IMR-90 (cell line): ENCODE measurements around the gene KAT6B. TPM values are rescaled to one million over a fixed set of nuclear protein-coding genes. Genes with fewer than 3 reads are reported as not detected.

Experiments
- ATAC-seq: fragments of 200-7000 bp; cut with Tn5 transposase; 2 replicates; pipeline ENCODE4 v1.9.1; 2020; ENCODE audit warnings: low read depth, mild to moderate bottlenecking, moderate library complexity
- BruUV-seq: library from RNA; stranded (reverse); fragments of 400-500 nt; replicated peaks from 2 replicates; lab custom pipeline; 2021; lab: Mats Ljungman, UMichigan
- CTCF ChIA-PET: fragments of 300-600 bp; formaldehyde crosslinking; extraction: SDS; loops from one replicate; lab custom pipeline; 2021; ENCODE audit warnings: antibody characterized with exemption; lab: Yijun Ruan, JAX
- POLR2A ChIA-PET: fragments of 300-600 bp; sonication (Branson Sonifier 250); formaldehyde crosslinking; loops from one replicate; lab custom pipeline; 2022; ENCODE audit warnings: antibody characterized with exemption; ENCODE audit not compliant: unreplicated experiment; lab: Charles Lee
- DNase-seq: peaks from one replicate; pipeline ENCODE4 v3.0.0; 2013
- H2AFZ ChIP-seq: replicated peaks from 2 replicates; pipeline ENCODE3; 2013; ENCODE audit warnings: low read length, mild to moderate bottlenecking; ENCODE audit not compliant: poor library complexity
- H2AK5ac ChIP-seq: 2 replicates; pipeline ENCODE4 v1.6.1; 2013; ENCODE audit warnings: low read depth, low read length, inconsistent platforms
- H2AK9ac ChIP-seq: replicated peaks from 2 replicates; pipeline ENCODE3; 2013; ENCODE audit warnings: mild to moderate bottlenecking, low read depth, low read length, moderate library complexity; ENCODE audit not compliant: poor library complexity
- H2BK120ac ChIP-seq: 2 replicates; pipeline ENCODE4 v1.6.1; 2013; ENCODE audit warnings: low read depth, low read length, inconsistent platforms
- H2BK15ac ChIP-seq: 3 replicates; pipeline ENCODE4 v1.6.1; 2013; ENCODE audit warnings: low read depth, low read length, inconsistent platforms
- H2BK20ac ChIP-seq: 2 replicates; pipeline ENCODE4 v1.6.1; 2013; ENCODE audit warnings: low read depth, mild to moderate bottlenecking, inconsistent platforms, low read length, moderate library complexity
- H2BK5ac ChIP-seq: 2 replicates; pipeline ENCODE4 v1.6.1; 2013; ENCODE audit warnings: mild to moderate bottlenecking, low read depth, low read length, inconsistent platforms; ENCODE audit not compliant: poor library complexity, severe bottlenecking
- H3K14ac ChIP-seq: replicated peaks from 2 replicates; pipeline ENCODE4 v1.6.1; 2013; ENCODE audit warnings: low read depth, low read length, inconsistent platforms
- H3K18ac ChIP-seq: 2 replicates; pipeline ENCODE4 v1.6.1; 2013; ENCODE audit warnings: low read depth, low read length, control low read depth
- H3K23ac ChIP-seq: 2 replicates; pipeline ENCODE4 v1.6.1; 2013; ENCODE audit warnings: low read depth, low read length, inconsistent platforms
- H3K27ac ChIP-seq: 2 replicates; pipeline ENCODE4 v1.5.1; 2013; ENCODE audit warnings: mild to moderate bottlenecking, control low read depth, low read length; ENCODE audit not compliant: insufficient read depth
- H3K27me3 ChIP-seq: 2 replicates; pipeline ENCODE4 v1.6.1; 2013; ENCODE audit warnings: low read length; ENCODE audit not compliant: control insufficient read depth, insufficient read depth
- H3K36me3 ChIP-seq: 2 replicates; pipeline ENCODE4 v1.6.1; 2013; ENCODE audit warnings: low read length, mixed read lengths; ENCODE audit not compliant: control insufficient read depth, insufficient read depth
- H3K4ac ChIP-seq: 2 replicates; pipeline ENCODE4 v1.6.1; 2013; ENCODE audit warnings: low read depth, low read length, inconsistent platforms
- H3K4me1 ChIP-seq: 2 replicates; pipeline ENCODE4 v1.6.1; 2013; ENCODE audit warnings: low read length, mixed read lengths; ENCODE audit not compliant: control insufficient read depth, insufficient read depth
- H3K4me2 ChIP-seq: 2 replicates; pipeline ENCODE4 v1.6.1; 2013; ENCODE audit warnings: low read depth, mild to moderate bottlenecking, control low read depth, low read length, moderate library complexity
- H3K4me3 ChIP-seq: 2 replicates; pipeline ENCODE4 v1.5.1; 2013; ENCODE audit warnings: low read depth, mild to moderate bottlenecking, control low read depth, low read length, moderate library complexity; ENCODE audit not compliant: insufficient read depth
- H3K56ac ChIP-seq: 2 replicates; pipeline ENCODE4 v1.6.1; 2013; ENCODE audit warnings: low read length, inconsistent platforms; ENCODE audit not compliant: insufficient read depth; ENCODE audit errors: extremely low read depth
- H3K79me1 ChIP-seq, 2 experiments: 2 replicates each; pipeline ENCODE4 v1.6.1; 2013; ENCODE audit warnings: low read length in 2 of 2, inconsistent platforms in 1 of 2, low read depth in 1 of 2
- H3K9ac ChIP-seq: 2 replicates; pipeline ENCODE4 v1.6.1; 2013; ENCODE audit warnings: low read depth, low read length, control low read depth
- H3K9me1 ChIP-seq: 2 replicates; pipeline ENCODE4 v1.6.1; 2013; ENCODE audit warnings: low read length, inconsistent platforms; ENCODE audit not compliant: insufficient read depth
- H3K9me3 ChIP-seq: 2 replicates; pipeline ENCODE4 v1.6.1; 2013; ENCODE audit warnings: low read length; ENCODE audit not compliant: control insufficient read depth, insufficient read depth
- H4K20me1 ChIP-seq: 2 replicates; pipeline ENCODE4 v1.6.1; 2013; ENCODE audit warnings: low read length, inconsistent platforms; ENCODE audit not compliant: insufficient read depth
- H4K5ac ChIP-seq: 2 replicates; pipeline ENCODE4 v1.6.1; 2013; ENCODE audit warnings: mild to moderate bottlenecking, low read depth, low read length, control low read depth
- H4K8ac ChIP-seq, 2 experiments: 2 replicates each; pipeline ENCODE4 v1.6.1; 2013; ENCODE audit warnings: low read depth in 2 of 2, low read length in 2 of 2, control low read depth in 1 of 2, inconsistent platforms in 1 of 2
- H4K91ac ChIP-seq: 2 replicates; pipeline ENCODE4 v1.6.1; 2013; ENCODE audit warnings: low read depth, low read length, inconsistent platforms; ENCODE audit not compliant: insufficient read depth
- BHLHE40 ChIP-seq: fragments of 150-350 bp; IDR thresholded peaks from 2 replicates; pipeline ENCODE4 v1.6.1; 2016; ENCODE audit warnings: mild to moderate bottlenecking, low read depth, low read length
- RCOR1 ChIP-seq: IDR thresholded peaks from 2 replicates; pipeline ENCODE4 v1.6.1; 2012; ENCODE audit warnings: mild to moderate bottlenecking, low read length, improper control_type of control experiment; ENCODE audit not compliant: insufficient replicate concordance
- USF2 ChIP-seq: fragments of 150-350 bp; IDR thresholded peaks from 2 replicates; pipeline ENCODE4 v1.6.1; 2017; ENCODE audit warnings: mild to moderate bottlenecking, antibody characterized with exemption, low read length, low read depth
- WGBS, 2 experiments: methylation state at CpG; one replicate each; pipeline versions ENCODE4 v1.1.5 to v1.1.7; 2013; ENCODE audit warnings: missing lambda C conversion rate in 2 of 2; ENCODE audit not compliant: insufficient read length in 1 of 2; ENCODE audit errors: extremely low coverage in 2 of 2; 5-methylcytosine and 5-hydroxymethylcytosine counted together
- dilution Hi-C: fragments of 300-500 bp; cut with HindIII; formaldehyde crosslinking; loops from one replicate; pipeline ENCODE4 v1.14.3; 2018; ENCODE audit warnings: low sequenced_read_pairs; ENCODE audit not compliant: unreplicated experiment
- in situ Hi-C: fragments of 300-500 bp; cut with MboI; formaldehyde crosslinking; loops from 3 replicates; pipeline ENCODE4 v1.14.3; 2019; ENCODE audit warnings: low sequenced_read_pairs, inconsistent platforms, mixed read lengths
- intact Hi-C: fragments of 100-400 bp; cut with micrococcal nuclease; formaldehyde crosslinking; loops from 2 replicates; pipeline ENCODE4 v1.10.0; 2022
- polyA plus RNA-seq, 3 experiments: library from polyadenylated mRNA; depleted of rRNA; stranded (reverse); fragments of >200 nt; gene quantifications; 2 replicates each; pipeline ENCODE4 v1.2.3, GENCODE V29; 2012; ENCODE audit warnings: low replicate concordance in 1 of 3
- total RNA-seq: library from RNA; depleted of rRNA; stranded (reverse); fragments of >200 nt; gene quantifications from 2 replicates; pipeline ENCODE4 v1.2.3, GENCODE V29; 2012

The KAT6B gene
- total and polyA plus RNA-seq, 2 of the 4 experiments (the other 2 are of a cell fraction): 8.8 to 28.1 TPM

- no peak for TF ChIP-seq USF2
Measured at GRCh38 chr10:75037171-75038153, 211.1 kb downstream of the KAT6B start (continued).

DNA sequence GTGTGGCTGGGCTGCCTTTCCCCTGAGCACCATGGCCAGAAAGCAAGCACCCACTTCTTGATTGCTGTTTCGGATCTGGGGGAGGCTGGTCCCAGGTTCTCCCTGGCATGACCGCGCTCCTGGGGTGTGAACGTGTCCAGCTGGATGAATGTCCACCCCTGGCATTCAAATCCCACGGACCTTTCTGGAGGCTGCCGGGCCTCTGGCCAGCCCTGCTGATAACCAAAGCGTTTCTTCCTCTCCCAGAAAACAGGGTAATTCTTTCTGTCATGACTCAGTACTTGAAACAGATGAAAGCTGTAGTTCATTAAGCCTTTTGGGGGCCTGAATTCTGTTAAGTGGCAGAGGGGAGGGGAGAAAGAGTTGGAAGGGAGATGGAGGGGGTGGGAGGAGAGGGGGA, 211.9 kb downstream of the KAT6B start:
- CTCF ChIA-PET: interaction anchor here (0.8 kb wide), 1 partner anchor 10 kb away, joined by 3 read pairs; no protein-coding TSS in a partner anchor
- H3K9ac ChIP-seq: no peak overlapping the region
- H3K14ac ChIP-seq: no peak overlapping the region
- no peak overlapping the region for H3K23ac ChIP-seq
- no TSS peak for BruUV-seq
- peak; percentile 15; the same call in 1 of the 2 replicates for TF ChIP-seq BHLHE40
- TF ChIP-seq RCOR1: no peak
- H4K91ac ChIP-seq: no peak overlapping the region
- peak; percentile 82 for ATAC-seq
- H4K8ac ChIP-seq: no peak overlapping the region
- H3K36me3 ChIP-seq: 0 out of 2 replicates have a peak, but pooled peaks cover 1% of the 10 kb centered on the region
- no peak overlapping the region; the same call in 1 of the 2 replicates for H4K5ac ChIP-seq
- peak overlapping the region; percentile 2; the same call in 1 of the 2 replicates for H3K4me2 ChIP-seq
- in situ Hi-C loops (no loop called here), intact Hi-C loops (no loop called here), dilution Hi-C loops (no loop called here)
- H3K79me1 ChIP-seq: no peaks in the 10 kb centered on the region
- H2AFZ ChIP-seq: no peak overlapping the region
- POLR2A ChIA-PET: no interaction called here
- no peak overlapping the region for H3K4me3 ChIP-seq
- H3K4ac ChIP-seq: no peak overlapping the region
- peaks cover 12% of the 10 kb centered on the region for H3K4me1 ChIP-seq
- no peaks in the 10 kb centered on the region for H3K27me3 ChIP-seq
- no peak overlapping the region for H2BK20ac ChIP-seq
- H2BK120ac ChIP-seq: no peak overlapping the region
- H2AK9ac ChIP-seq: peak overlapping the region; percentile 48
- peaks cover 6% of the 10 kb centered on the region; the same call in 1 of the 2 replicates for H3K9me1 ChIP-seq
- DNase-seq: peak; percentile 76
- no peak overlapping the region for H2BK15ac ChIP-seq
- H3K27ac ChIP-seq: no peak overlapping the region; the same call in 1 of the 2 replicates
- no peak overlapping the region for H2AK5ac ChIP-seq
- WGBS, 2 experiments: 6% methylated on average over 3 of the region's 7 CpGs; no CpG with 5 or more reads in 1 of the 2 experiments
- no peaks in the 10 kb centered on the region for H4K20me1 ChIP-seq
- H3K18ac ChIP-seq: peak overlapping the region; percentile 0; the same call in 1 of the 2 replicates
- no peaks in the 10 kb centered on the region for H3K9me3 ChIP-seq
- no peak overlapping the region for H3K56ac ChIP-seq
- no peak overlapping the region for H2BK5ac ChIP-seq
